ENCODE data around the gene LIN7A.

Gene LIN7A

DNA sequence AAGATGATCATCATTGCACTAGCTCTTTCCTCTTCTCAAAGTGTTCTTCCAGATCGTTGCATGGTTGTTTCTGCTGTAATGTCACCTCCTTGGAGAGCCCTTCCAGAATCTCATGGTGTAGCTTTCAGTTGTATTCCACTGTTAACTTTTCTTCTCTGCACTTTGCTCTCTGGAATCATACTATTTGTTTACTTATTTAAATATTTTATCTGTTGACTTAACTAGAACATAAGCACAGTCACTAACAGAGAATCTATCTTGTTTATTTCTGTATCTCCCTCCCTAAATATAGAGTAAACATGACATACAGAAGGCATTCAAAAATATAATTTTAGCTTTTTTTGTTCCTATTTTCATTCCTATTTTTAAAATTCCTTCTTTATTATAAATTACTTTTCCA is 11.8 kb downstream of the LIN7A start:
- DNase-seq (ENCODE audit: low read depth): no peak
- TF ChIP-seq, protein P1, sequence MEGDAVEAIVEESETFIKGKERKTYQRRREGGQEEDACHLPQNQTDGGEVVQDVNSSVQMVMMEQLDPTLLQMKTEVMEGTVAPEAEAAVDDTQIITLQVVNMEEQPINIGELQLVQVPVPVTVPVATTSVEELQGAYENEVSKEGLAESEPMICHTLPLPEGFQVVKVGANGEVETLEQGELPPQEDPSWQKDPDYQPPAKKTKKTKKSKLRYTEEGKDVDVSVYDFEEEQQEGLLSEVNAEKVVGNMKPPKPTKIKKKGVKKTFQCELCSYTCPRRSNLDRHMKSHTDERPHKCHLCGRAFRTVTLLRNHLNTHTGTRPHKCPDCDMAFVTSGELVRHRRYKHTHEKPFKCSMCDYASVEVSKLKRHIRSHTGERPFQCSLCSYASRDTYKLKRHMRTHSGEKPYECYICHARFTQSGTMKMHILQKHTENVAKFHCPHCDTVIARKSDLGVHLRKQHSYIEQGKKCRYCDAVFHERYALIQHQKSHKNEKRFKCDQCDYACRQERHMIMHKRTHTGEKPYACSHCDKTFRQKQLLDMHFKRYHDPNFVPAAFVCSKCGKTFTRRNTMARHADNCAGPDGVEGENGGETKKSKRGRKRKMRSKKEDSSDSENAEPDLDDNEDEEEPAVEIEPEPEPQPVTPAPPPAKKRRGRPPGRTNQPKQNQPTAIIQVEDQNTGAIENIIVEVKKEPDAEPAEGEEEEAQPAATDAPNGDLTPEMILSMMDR (conservative IDR thresholded peaks at IDR 0.05; ENCODE audit: control insufficient read depth, insufficient read depth, low read depth, low read length): no peak
- H3K4me3 ChIP-seq (ENCODE audit: control insufficient read depth, low read depth, low read length): no peak overlapping the region

- no peak for DNase-seq (ENCODE audit: low read depth)
- H3K4me3 ChIP-seq (ENCODE audit: control insufficient read depth, low read depth, low read length): no peak overlapping the region
- TF ChIP-seq, protein P1 (conservative IDR thresholded peaks at IDR 0.05; ENCODE audit: control insufficient read depth, insufficient read depth, low read depth, low read length): no peak
Observed at GRCh38 chr12:80925237-80925636, 12.5 kb downstream of the LIN7A start.

DNA sequence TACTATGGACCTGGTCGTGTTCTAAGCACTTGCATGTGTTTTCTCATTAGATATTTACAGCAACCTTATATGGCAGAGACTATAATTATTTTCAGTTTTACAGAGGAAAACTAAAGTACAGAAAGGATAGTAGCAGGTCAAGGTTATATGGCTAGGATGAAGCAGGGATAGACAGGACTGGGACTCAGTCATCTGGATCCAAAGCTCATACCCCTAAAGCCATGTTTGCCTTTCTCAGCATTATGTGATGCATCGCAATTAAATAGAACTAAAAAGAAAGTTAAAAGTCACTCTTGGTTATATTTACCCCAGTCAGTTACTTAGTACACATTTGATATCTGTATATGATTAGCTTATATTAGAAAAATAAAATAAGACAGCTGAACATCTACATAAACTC is 13.3 kb downstream of the LIN7A start:
- TF ChIP-seq, protein P1 (conservative IDR thresholded peaks at IDR 0.05; ENCODE audit: control insufficient read depth, insufficient read depth, low read depth, low read length): no peak
- no peak overlapping the region for H3K4me3 ChIP-seq (ENCODE audit: control insufficient read depth, low read depth, low read length)
- DNase-seq (ENCODE audit: low read depth): no peak

DNA sequence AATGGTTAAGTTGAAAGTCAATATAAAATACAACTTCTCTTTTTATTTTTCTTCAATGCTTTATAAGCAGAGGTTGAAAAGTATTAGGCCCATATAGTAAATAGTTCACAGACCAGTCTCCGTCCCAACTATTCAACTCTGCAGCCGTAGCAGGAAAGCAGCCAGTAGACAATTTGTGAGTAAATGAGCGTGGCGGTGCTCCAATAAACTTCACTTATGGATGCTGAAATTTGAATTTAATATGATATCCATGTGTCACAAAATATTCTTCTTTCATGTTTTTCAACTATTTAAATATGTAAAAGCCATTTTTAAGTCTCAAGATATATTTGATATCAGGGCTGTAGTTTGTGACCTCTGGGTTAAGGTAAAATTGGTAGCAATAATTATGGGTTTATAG is 17.7 kb downstream of the LIN7A start:
- no peak for DNase-seq (ENCODE audit: low read depth)
- TF ChIP-seq, protein P1 (conservative IDR thresholded peaks at IDR 0.05; ENCODE audit: control insufficient read depth, insufficient read depth, low read depth, low read length): no peak
- H3K4me3 ChIP-seq (ENCODE audit: control insufficient read depth, low read depth, low read length): no peak overlapping the region

DNA sequence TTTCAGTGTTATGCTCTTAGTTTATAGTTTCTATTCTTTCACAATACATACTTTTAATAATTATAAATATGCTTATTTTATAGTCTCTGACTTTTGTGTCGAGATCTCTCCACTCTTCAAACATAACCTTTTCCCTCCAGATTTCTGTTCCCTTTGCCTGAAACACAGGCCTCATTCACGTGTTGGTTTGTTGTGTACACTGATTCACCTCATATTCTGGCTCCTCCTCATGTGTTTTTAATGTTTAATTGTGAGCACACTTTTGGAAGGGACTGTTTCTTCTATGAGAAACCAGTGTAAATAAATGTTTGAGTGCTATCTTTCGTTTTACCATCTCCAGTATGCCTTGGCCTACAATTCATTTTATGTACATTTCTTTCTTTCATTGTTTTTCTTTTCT is 20.1 kb downstream of the LIN7A start:
- H3K4me3 ChIP-seq (ENCODE audit: control insufficient read depth, low read depth, low read length): no peak overlapping the region
- DNase-seq (ENCODE audit: low read depth): no peak
- TF ChIP-seq, protein P1 (conservative IDR thresholded peaks at IDR 0.05; ENCODE audit: control insufficient read depth, insufficient read depth, low read depth, low read length): no peak

GRCh38 chr12:80912901-80913770 is 24.6 kb downstream of the LIN7A start:
- DNase-seq (ENCODE audit: low read depth): no peak
- H3K4me3 ChIP-seq (ENCODE audit: control insufficient read depth, low read depth, low read length): no peak overlapping the region
- TF ChIP-seq, protein P1 (conservative IDR thresholded peaks at IDR 0.05; ENCODE audit: control insufficient read depth, insufficient read depth, low read depth, low read length): no peak
